Right renal cortex interstitium (tissue), 3 donors: Measurements from ENCODE around the gene PASK. TPM values are rescaled to one million over a fixed set of nuclear protein-coding genes. Genes with fewer than 3 reads are reported as not detected.
A peak's percentile ranks its signal among the peaks of the same experiment; 100 is the strongest.

Experiments used
- DNase-seq, 3 donors: peaks; one replicate each; pipeline ENCODE4 v3.0.0-alpha.2; 2013; ENCODE audit warnings: low read depth in 3 of 3, low spot score in 2 of 3
- polyA plus RNA-seq, 3 donors: library from polyadenylated mRNA; unstranded; fragments of 120-200 nt; gene quantifications; one replicate each; pipeline ENCODE4 v1.2.1, GENCODE V29; 2013; ENCODE audit not compliant: insufficient read length in 3 of 3

PASK gene
- polyA plus RNA-seq, 3 donors, result 11.9 to 14.7 (median 13.0) TPM

DNA sequence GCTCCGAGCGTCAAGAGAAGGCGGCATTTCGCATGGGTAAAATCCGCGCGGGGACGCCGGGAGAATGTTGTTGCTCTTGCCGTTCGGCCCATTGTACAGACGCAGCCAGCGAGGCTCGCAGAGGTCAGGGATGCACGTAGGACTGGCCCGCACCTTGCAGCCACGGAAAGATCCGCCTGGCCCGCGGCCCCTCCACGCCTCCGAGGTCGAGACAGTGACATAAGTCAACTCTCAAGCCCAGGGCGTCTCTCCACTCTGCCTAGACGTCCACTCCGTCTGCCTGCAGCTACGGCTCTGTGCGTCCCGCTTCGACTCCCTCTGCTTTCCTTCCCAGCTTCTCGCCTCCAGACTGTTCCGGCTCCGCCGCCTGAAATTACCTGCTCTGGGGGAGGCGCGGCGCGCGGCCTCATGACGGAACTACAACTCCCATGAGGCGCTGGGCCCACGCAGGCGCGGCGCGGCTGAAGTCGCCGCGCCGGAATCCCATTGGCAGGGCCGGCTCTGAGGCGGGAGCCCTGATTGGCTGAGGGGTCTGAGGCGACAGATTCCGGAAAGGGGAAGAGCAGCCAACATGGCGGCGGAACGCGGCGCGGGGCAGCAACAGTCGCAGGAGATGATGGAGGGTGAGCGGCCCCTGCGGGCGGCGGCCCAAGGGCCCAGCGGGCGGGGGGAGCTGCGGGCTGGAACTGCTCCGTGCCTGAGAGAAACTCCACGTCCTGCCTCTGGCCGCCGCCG lies 820 bp upstream of the PASK start, which contains the start of gene PPP1R7:
Gene PPP1R7, plus strand, starts transcription at position 543 of the 735 bp plus-strand sequence. Its CDS starts 29 bp downstream, at position 572.
- DNase-seq, result peak; percentile 83 to 90 (median 86)

DNA sequence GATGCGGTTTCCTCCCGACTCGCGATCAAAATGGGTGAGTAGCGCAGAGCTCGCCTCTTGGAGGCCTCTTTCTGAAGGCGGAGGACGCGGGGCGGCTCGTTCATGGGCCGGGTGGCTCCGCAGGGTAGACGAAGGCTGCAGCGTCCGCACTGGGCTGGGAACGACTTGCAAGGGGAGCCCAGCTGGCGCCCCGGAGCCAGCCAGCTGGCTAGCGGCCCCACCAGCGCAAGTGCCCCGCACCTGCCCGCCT lies 328 bp upstream of the PASK start:
- no peak for DNase-seq

DNA sequence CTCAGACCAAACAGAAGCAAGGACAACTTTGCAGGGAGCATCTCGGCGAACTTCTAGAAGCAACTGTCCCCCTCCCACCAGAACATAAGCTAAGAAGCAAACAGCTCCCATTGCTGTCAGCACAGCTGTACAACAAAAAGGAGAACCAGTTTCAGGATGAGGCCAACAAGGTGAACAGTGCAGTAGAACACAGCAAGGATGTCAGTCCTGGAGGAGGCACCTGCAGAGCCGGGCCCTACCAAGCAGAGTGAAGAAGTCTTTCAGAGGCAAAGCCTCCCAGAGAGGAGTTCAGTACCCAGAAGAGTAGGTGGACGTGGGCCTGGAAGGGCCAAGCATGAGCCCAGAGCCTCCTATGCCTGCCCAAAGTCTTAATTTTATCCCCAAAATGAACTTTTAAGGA lies 1.0 kb downstream of the PASK start:
- DNase-seq, result no peak

DNA sequence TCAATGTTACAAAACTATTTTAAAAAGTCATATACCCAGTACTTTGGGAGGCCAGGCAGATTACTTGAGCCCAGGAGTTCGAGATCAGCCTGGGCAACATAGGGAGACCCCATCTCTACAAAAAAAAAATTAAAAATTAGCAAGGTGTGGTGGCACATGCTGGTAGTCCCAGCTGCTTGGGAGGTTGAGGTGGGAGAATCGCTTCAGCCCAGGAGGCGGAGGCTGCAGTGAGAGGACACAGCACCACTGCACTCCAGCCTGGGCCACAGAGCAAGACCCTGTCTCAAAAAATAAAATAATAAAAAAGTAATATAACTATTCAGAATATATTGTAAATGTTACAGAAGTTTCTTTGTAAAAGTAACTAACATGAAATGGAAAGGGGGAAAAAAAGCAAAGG lies 1.9 kb downstream of the PASK start:
- no peak for DNase-seq

DNA sequence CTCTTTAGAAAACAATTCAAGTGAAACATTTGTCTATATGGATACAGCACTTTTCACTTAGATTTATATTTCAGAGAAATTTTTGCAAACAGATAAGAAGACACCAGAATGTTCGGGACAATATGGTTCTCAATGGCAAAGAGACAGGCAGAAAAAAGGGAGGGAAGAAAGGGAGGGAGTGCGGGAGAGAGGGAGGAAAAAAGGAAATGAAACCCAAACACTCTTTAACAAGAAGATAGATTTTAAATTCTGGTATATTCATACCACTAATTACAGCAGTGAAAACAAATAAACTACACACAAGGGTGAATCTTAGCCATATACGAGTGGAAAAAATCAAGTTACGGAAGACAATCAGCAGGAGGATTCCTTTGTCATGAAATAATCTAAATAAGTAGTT lies 3.0 kb downstream of the PASK start:
- DNase-seq, result no peak

GRCh38 chr2:241142593-241142992 lies 6.7 kb downstream of the PASK start:
- DNase-seq, result no peak

- no peak for DNase-seq
Observed at GRCh38 chr2:241142063-241142462, 7.2 kb downstream of the PASK start.

DNA sequence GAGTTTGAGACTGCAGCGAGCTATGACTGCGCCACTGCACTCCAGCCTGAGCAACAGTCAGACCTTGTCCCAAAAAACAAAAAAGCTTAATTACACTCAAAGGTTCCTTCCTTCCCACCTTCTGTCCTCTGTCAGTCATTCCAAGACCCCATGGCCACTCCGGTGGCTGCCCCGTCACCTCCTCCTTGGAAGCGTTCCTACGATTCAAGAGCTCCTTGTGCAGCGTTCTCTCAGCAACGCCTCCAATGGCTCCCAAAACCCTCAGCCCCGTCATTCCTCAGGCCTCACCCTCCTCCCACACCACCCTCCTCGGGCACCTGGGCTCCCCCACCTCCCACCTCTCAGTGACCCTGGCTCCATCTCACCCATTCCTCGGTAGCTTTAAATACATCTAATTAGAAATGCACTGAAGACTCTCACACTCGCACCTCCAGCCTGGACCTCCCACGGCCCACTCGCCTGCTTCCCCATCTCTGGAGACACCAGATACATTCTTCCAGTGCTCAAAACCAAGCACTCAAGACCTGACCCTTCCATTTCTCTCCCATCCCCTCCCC lies 8.0 kb downstream of the PASK start:
- DNase-seq, result no peak

DNA sequence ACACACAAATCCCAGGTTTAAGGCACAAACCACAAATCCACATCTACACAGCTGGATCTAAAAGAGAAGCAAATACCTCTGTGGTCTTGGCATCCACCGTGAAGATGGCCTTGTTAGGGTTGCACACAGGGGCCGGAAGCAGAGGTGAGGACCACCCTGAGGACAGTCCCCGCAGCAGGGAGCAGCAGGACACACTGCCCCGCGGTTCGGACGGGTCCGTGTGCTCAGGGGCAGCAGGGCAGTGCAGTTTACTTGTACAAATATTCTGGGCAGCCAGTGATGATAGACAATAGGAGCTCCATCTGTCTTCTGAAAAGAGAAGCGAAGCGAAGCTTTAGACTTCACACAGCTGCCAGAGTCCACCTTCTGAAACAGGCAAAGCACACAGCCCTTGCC lies 8.8 kb downstream of the PASK start:
- DNase-seq, result no peak

DNA sequence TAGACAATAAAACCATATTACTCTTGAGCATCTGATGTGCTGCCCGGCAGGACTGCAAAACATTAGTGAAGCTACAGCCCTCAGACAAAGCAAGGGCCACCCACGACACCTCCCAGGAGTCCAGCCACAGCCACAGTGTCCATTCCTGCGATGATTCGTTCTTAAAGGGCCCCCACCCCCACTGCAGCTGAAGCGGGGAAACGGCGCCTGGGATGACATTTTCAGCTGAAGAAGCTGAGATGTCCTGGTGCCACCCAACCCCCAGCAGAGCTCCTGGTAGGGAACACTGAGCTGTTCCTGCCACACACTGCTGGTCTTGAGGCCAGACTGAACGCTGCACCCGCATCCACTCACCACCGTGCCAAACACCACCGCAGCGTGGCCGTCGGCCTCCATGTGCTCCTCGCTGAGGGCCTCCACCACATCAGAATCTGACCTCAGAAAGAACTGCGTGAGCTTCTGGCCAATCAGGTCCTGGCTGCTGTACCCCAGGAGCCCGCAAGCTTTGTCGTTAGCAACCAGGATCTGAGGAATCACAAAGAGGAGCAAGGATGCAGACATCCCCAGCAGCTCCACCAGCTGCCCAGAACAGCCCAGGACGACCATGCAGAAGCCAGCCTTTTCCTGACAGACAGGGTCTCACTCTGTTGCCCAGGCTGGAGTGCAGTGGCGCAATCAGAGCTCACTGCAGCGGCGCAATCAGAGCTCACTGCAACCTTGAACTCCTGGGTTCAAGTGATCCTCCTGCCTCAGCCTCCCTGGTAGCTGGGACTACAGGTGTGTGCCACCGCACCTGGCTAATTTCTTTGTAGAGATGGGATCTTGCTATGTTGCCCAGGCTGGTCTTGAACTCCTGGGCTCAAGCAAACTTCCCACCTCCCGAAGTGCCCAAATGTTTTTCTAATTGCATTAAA lies 9.5 kb downstream of the PASK start:
- no peak for DNase-seq

DNA sequence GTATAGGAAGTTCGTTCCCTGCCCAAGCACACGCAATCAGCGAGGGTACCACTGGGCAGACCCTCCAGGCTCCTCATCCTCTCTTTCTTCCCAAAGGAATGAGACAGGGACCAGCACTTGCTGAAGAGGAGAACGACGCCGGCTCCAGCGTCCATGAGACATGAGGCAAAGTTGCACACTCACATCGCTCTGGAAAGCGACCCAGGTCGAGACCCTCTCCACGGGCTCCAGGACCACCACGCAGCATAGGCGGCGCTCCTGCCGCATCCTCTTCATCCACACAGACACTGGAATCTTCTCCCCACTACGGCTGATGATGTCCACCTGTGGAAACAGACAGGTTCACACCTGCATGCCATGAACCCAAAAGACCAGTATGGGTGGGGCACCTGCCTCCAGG lies 10.8 kb downstream of the PASK start:
- DNase-seq, result no peak

- DNase-seq, result no peak
Observed at GRCh38 chr2:241137276-241138190, 11.7 kb downstream of the PASK start.

- DNase-seq, result no peak
Observed at GRCh38 chr2:241136661-241137260, 12.5 kb downstream of the PASK start.

DNA sequence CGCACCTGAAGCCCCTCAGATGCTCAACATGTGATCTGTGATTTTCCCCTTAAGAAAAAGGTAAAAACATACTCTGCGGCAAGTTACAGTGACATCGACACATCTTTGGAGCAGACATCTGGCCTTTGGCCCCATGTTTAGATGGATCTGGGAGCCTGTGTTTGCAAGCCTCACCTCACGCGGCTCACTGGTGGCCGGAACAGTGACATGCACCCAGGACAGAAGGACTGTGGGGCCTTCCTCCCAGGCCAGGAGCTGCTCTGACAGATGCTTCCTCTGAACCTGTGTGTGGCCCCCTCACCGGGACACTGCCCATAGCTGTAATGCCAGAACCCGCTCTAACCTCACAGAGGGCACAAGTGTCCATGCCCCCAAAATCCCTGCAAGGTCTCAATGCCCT lies 13.1 kb downstream of the PASK start:
- no peak for DNase-seq

DNA sequence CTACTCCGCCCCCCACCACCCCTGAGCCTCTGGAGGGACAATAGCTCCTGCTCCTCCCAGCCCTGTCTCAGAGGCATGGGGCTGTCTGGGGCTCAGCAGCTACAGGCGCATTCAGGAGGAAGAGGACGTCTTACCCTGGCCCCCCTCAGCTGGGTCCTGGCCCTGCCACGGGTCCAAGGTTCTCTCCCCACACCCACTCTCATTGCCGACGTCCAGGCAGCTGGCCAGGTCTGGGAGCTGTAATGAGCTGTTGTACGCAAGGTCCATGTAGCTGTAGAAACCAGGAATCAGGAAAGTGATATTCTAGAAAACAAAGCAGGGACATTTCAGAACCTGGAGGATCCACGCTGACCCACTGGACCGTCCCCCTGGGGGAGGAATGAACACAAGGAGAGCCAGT lies 13.5 kb downstream of the PASK start:
- no peak for DNase-seq

- no peak for DNase-seq
Observed at GRCh38 chr2:241134711-241135110, 14.6 kb downstream of the PASK start.

DNA sequence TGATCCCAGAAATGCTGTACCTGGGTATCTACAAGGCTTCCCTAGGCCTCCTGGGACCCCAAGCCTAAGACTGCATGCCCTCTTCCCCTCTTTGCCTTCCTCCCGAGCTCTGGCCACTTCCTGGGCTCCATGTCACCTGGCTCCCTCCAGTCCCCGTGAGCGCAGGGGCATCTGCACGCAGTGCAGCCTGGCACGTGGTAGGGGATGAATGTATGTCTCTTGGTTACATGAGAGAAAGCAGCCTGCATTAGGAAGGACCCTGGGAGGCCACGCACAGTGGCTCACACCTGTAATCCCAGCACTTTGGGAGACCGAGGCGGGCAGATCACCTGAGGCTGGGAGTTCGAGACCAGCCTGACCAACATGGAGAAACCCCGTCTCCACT lies 15.8 kb downstream of the PASK start:
- DNase-seq, result no peak

DNA sequence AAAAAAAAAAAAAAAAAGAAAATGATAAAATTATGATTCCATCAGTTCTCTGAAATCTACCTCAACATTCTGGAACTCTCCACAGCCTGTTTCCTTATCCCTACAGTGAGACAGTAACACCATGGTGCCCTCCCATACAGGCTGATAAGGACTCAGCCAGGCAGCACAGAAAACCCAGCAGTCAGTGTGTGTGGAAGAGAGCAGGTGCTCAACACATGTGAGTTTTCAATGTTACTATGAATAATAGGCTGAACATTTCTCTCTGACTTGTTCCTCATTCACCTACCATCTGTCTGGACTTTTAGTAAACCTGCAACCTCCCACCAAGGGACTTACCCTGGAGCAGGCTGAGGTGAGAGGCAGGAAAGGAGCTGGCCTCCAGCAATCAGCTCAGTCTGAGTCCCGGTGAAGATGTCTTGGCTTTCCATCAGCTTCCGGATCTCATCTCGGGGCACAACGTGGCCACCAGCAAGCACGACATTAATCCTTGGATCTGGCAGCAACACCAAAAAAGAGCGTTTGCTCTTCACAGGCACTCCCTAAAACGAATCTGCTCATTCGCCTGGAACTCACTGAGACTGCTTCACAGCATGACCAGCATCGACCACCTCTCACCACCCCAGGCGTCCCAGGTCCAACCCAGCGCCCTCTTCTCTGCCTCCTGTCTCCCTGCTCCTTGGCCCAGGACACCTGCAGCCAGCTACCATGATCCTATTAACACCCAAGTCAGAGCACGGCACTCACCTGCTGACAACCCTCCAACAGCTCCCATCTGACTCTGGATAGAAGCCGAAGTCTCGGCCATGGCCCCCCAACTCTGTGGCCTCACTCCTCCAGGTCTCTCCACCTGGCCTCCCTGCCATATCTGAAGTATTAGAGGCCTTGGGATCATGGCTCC lies 16.5 kb downstream of the PASK start:
- DNase-seq, result no peak

DNA sequence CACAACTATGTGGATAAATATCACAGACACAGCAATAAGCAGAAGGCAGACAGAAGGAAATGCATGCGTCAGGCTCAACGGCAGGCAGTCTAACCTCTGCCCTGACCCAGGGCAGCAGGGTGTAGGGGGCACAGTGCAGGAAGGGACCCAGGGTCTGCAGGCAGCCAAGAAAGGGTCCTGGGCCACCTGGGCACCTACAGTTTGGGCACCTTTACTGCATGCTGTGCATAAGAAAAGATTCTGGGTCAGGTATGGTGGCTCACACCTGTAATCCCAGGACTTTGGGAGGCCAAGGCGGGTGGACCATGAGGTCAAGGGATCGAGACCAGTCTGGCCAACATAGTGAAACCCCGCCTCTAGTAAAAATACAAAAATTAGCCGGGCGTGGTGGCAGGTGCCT lies 17.7 kb downstream of the PASK start:
- no peak for DNase-seq
